ENCODE results near the gene OR2Z1. TPM values are rescaled to one million over a fixed set of nuclear protein-coding genes. Genes with fewer than 3 reads are reported as not detected.

OR2Z1 gene, protein sequence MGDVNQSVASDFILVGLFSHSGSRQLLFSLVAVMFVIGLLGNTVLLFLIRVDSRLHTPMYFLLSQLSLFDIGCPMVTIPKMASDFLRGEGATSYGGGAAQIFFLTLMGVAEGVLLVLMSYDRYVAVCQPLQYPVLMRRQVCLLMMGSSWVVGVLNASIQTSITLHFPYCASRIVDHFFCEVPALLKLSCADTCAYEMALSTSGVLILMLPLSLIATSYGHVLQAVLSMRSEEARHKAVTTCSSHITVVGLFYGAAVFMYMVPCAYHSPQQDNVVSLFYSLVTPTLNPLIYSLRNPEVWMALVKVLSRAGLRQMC
- not detected for polyA plus RNA-seq (ENCODE audit: insufficient read length in 3 of 3)
- long read RNA-seq, donor 1, result 0 reads
- long read RNA-seq, donor 2, result 0 reads
- long read RNA-seq, donor 3, result 0 reads
- long read RNA-seq, donor 4, result 0 reads
- long read RNA-seq, donor 5, result 0 reads
- long read RNA-seq, donor 6, result 0 reads
- long read RNA-seq, donor 7, result 0 reads
- long read RNA-seq, donor 8, result 0 reads
- long read RNA-seq, donor 9, result 0 reads
- long read RNA-seq, donor 10, result 0 reads
- long read RNA-seq, donor 11, result 0 reads
- long read RNA-seq, donor 12, result 0 reads
- long read RNA-seq, donor 13, result 0 reads
- long read RNA-seq, donor 14, result 0 reads
- long read RNA-seq, donor 15, result 0 reads
- long read RNA-seq, donor 16, result 0 reads

DNA sequence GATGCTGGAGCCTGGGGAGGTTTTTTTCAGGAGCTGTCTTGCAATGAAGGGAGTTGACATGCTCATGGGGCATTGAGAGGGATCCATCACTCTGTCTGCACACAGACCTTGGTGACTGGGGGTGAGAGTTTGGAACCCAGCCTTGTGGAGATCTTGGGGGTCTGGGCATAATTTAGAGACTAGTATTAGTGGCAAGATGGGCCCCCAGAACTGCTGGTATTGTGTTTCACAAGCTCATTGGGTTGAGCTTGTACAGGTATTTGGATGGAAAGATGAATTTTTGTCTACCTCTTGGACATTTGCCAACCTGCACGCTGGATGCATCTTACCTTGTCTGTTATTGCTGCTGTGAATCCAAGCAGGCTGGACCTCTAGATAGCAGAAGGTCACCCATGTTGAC, at the start of gene OR2Z1:
Gene OR2Z1, plus strand, starts transcription at position 301 of the 400 bp plus-strand sequence. CDS start 9,395 bp downstream, outside the sequence.
- no peak for DNase-seq (ENCODE audit: extremely low read depth in 1 of 11, low read depth in 9 of 11, low spot score in 4 of 11)

- DNase-seq (ENCODE audit: extremely low read depth in 1 of 11, low read depth in 9 of 11, low spot score in 4 of 11), result no peak
Observed at GRCh38 chr19:8673276-8673891, 48.0 kb upstream of the OR2Z1 start.

DNA sequence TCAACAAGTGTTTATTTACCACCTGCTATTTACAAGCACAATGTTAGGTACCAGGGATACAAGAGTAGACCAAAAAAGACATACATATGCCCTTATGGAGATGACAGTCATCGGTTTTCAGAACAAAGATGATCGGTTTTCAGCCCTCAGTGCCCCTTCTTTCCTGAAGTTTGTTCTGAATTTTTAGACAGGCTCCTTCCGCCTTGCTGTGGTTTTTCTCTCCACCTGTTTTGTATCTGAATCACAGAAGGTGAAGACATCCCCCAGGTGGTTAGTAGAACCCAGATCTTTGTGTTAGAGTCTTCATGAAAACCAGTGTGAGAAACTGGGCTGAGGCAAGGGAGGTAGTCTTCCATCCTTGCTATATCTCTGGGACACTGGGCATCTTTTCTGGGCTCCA, 46.4 kb upstream of the OR2Z1 start:
- DNase-seq (ENCODE audit: extremely low read depth in 1 of 11, low read depth in 9 of 11, low spot score in 4 of 11), result no peak

DNA sequence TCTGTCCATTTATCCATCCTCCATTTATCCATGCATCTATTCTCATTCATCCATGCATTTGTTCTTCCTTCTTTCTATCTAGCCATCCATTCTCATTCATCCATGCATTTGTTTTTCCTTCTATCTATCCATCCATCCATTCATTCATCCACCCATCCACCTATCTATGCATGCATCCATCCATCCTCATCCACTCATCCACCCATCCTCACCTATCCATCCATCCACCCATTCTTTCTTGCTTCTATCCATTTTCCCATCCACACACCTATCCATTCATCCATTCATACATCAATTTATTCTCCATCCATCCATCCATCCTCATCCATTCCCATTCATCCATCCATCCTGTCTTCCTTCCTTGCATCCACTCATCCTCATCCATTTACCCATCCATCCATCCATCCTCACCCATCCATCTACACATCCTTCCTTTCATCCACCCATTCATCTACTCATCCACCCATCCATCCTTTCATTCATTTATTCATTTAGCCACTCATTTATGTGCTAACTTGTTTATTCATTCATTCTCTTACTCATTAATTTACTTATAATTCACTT, 43.1 kb upstream of the OR2Z1 start:
- DNase-seq (ENCODE audit: extremely low read depth in 1 of 11, low read depth in 9 of 11, low spot score in 4 of 11), result no peak

DNA sequence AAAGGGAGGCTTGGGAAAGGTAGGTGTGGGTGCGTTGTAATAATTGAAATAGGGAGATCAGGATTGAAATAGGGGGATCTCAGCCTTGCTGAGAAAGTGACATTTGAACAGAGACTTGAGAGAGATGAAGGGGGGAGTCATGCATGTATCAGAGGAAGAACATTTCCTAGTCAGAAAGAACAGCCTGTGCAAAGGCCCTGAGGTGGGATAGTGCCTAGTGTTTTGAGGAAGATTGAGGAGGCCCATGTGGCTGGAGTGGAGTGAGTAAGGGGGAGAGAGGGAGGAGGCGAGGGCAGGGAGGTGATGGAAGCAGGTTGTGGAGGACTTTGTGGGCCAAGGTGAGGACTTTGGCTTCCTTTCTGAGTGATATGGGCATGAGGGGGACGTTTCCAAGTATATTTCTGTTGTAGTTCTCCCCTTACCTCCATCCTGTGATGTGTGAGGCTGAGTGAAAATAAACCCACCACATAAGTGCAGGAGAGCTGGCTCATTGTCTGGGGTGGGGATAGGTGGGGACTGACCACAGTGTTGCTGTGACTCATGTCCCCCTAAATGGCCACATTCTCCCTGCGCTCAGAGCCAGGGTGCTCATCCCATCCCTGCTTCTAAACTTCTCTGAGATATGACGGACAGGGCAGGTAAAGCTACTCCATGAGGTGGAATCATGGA, 40.6 kb upstream of the OR2Z1 start:
- no peak for DNase-seq (ENCODE audit: extremely low read depth in 1 of 11, low read depth in 9 of 11, low spot score in 4 of 11)

DNA sequence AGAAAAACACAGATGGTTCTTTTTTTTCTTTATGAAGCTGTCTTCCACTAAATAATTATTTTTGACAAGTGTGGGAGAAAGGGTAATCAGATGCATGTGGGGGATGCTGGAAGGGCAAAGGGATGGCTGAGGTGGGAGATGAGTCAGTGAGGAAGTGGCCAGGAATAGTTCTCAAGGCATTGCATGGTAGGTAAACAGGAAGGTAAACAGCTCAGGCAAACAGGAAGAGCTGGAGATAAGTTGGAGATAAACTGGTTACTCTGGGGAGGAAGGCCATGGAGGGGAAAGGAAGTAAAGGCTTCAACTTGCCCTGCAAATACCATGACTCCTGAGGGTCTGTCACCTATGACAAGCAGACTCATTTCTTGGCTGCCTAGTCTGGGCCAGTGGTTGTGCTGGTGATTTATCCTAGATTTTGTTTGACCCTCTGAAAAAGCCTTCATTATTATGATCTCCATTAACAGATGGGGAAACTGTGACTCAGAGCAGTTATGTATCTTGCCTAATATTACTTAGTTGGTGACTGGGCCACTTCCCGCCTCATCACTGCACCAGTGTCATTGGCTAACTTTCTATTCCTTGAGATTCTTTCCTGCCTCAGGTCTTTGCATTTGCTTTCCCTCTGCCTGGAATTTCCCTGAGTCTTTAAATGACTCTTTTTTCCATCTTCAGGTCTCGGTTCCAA, 39.9 kb upstream of the OR2Z1 start:
- no peak for DNase-seq (ENCODE audit: extremely low read depth in 1 of 11, low read depth in 9 of 11, low spot score in 4 of 11)

DNA sequence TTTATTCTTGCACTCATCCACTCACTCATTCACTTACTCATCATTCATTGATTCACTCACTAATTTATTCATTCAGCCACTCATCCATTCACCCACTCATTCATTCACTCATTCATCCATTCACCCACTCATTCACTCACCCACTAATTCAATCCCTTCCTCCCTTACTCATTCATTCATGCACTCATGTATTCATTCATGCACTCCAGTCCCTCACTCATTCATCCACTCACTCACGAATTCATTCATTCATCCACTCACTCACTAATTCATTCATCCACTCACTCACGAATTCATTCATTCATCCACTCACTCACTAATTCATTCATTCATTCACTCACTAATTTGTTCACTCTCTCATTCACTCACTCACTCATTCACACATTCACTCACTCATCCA, 39.0 kb upstream of the OR2Z1 start:
- DNase-seq (ENCODE audit: extremely low read depth in 1 of 11, low read depth in 9 of 11, low spot score in 4 of 11), result no peak

GRCh38 chr19:8682931-8683330, 38.5 kb upstream of the OR2Z1 start:
- DNase-seq (ENCODE audit: extremely low read depth in 1 of 11, low read depth in 9 of 11, low spot score in 4 of 11), result no peak

GRCh38 chr19:8684001-8684902, 37.2 kb upstream of the OR2Z1 start:
- DNase-seq (ENCODE audit: extremely low read depth in 1 of 11, low read depth in 9 of 11, low spot score in 4 of 11), result no peak

DNA sequence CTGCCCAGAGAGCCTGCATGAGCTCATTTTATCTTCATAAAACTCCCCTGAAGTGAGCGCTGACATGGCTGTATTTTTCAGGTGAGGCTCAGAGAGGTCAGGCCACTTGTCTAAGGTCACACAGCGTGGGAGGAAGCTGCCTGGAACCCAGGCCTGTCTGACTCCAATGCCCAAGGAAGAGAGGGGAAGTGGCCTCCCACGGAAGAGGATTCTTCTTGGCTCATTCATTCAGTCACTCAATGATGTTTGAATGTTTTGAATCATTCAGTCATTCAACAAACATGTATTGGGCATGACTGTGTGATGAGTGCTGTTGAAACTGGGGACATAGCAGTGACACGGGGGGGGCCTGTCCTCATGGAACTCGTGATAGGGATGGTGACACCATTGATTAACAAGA, 34.9 kb upstream of the OR2Z1 start:
- no peak for DNase-seq (ENCODE audit: extremely low read depth in 1 of 11, low read depth in 9 of 11, low spot score in 4 of 11)

DNA sequence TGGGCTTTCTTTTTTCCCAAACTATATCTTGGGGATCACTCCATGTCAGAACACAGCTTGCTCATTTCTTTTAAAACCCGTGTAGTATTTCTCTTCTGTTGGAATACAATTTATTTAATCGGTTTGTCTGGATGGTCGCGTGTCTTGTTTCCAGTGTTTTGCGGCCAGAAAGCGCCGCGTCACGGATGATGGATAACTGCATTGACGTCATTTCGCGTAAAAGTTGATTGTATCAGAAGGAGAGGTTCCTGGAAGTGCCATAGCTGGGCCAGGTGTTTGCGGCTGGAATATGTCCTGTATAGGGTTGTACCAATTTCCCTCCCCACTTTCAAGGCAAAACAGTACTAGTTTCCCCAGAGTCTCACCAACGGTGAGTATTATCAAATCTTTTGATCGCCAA, 32.5 kb upstream of the OR2Z1 start:
- no peak for DNase-seq (ENCODE audit: extremely low read depth in 1 of 11, low read depth in 9 of 11, low spot score in 4 of 11)

- no peak for DNase-seq (ENCODE audit: extremely low read depth in 1 of 11, low read depth in 9 of 11, low spot score in 4 of 11)
Observed at GRCh38 chr19:8690753-8691539, 30.5 kb upstream of the OR2Z1 start.

- no peak for DNase-seq (ENCODE audit: extremely low read depth in 1 of 11, low read depth in 9 of 11, low spot score in 4 of 11)
Observed at GRCh38 chr19:8695501-8695900, 25.9 kb upstream of the OR2Z1 start.

GRCh38 chr19:8695911-8696310, 25.5 kb upstream of the OR2Z1 start:
- no peak for DNase-seq (ENCODE audit: extremely low read depth in 1 of 11, low read depth in 9 of 11, low spot score in 4 of 11)

DNA sequence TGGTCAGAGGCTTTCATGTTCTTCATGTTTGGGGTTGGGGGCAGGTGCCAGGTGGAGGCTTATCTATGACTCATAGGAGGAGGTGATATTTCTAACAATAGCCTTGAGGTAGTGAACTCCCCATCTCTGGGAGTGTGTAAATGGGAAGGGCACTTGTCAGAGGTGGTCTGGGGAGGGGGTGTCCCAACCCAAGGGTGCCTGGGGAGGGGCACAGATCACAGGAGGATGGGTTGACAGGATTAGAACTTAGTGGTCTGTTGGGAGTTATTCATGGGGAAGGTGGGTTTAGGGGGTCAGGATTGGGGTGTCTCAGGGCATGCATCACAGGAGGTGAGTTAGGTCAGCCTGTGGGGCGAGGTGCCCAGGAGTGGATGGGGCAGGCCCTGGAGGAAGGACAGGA, 24.4 kb upstream of the OR2Z1 start:
- DNase-seq (ENCODE audit: extremely low read depth in 1 of 11, low read depth in 9 of 11, low spot score in 4 of 11), result no peak

DNA sequence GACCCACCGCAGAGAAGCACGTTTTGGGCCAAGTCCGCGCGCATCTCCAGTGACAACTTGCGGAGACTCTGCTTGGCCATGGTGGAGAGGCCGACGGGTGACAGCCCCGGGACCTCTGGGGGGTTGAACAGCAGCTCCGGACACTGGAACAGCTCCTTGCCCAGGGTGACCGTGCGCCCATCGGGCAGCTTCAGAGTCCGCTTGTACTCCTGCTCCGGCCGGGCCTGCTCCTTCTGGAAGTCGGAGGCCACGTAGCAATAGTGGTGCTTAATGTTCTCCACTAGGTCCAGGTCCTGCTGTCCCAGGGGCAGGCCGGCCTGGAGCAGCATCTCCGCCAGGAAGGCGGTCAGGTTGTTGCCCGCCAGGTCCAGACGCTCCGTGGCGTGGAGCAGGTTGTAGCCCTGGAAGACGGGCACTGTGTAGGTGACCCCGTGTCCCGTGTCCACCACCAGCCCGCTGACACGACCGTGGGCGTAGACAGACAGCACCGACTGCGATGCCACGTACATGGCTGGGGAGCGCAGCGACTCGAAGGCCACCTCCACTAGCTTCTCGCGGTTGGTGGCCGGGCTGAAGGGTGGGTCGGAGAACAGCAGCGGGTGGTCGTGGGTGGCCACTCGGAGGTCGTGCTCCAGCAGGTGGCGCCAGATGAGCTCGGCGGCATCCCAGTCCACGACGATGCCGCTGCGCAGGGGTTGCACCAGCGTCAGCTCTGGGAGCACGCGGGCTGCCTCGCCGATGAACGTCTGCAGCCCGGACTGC, 23.6 kb upstream of the OR2Z1 start:
- DNase-seq (ENCODE audit: extremely low read depth in 1 of 11, low read depth in 9 of 11, low spot score in 4 of 11), result no peak
